ENCODE results near the gene SFT2D3.

- TF ChIP-seq TAF1 (IDR thresholded peaks at IDR 0.05; ENCODE audit: low read depth) (no peak), CTCF (IDR thresholded peaks at IDR 0.05; ENCODE audit: poor library complexity, severe bottlenecking) (no peak), EZH2 (IDR thresholded peaks at IDR 0.05; ENCODE audit: borderline replicate concordance, insufficient read depth, low read length, poor library complexity, severe bottlenecking) (no peak), RAD21 (conservative IDR thresholded peaks at IDR 0.05) (no peak), REST (IDR thresholded peaks at IDR 0.05; ENCODE audit: borderline replicate concordance) (no peak), POLR2AphosphoS5 (IDR thresholded peaks at IDR 0.05) (peak; percentile 24), EP300 (conservative IDR thresholded peaks at IDR 0.05; ENCODE audit: poor library complexity, severe bottlenecking) (no peak), MXI1 (conservative IDR thresholded peaks at IDR 0.05; ENCODE audit: poor library complexity, severe bottlenecking) (no peak), SMC3 (conservative IDR thresholded peaks at IDR 0.05; ENCODE audit: poor library complexity) (no peak)
Observed at GRCh38 chr2:127675331-127676261, 25.7 kb upstream of the SFT2D3 start, which contains the start of gene LIMS2.
